Panc1 (cell line): ENCODE data around the gene TMEM45B.

Source experiments
- POLR2AphosphoS5 ChIP-seq: IDR thresholded peaks from 2 replicates; pipeline ENCODE4 v1.6.1; 2012; ENCODE audit warnings: mild to moderate bottlenecking, low read depth, low read length, moderate library complexity
- TCF7L2 ChIP-seq: IDR thresholded peaks from 2 replicates; pipeline ENCODE4 v1.6.1; 2011; ENCODE audit warnings: mild to moderate bottlenecking, low read depth, low read length, inconsistent platforms
- TF ChIP-seq, protein P1 (sequence below): fragments of 450-650 bp; IDR thresholded peaks from 2 replicates; pipeline ENCODE4 v1.5.1; 2017; ENCODE audit warnings: mild to moderate bottlenecking
- TF ChIP-seq, protein P2 (sequence below), 2 experiments: IDR thresholded peaks; 2 replicates each; pipeline ENCODE4 v1.6.1; 2011 to 2012; ENCODE audit warnings: low read depth in 2 of 2, control low read depth in 1 of 2, low read length in 1 of 2, mild to moderate bottlenecking in 1 of 2, moderate library complexity in 1 of 2; ENCODE audit not compliant: insufficient read depth in 1 of 2

DNA sequence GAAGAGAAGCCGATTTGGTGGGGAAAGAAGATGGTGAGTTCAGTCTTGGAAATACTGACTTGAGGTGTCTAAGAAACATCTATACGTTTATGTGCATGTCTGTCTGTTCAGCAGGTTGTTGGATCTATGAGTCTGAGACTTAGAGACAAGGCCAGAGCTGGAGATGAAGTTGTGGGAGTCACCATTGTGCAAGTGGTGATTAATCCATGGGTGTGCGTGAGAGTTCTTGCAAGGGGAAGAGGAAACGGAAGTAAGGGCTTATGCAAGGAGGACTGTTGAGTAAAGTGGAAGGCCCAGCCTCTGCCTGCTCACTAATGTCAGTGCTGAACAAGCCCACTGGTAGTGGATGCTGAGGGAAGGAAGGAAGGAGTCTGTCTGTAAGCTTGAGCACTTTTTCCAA, 9.7 kb downstream of the TMEM45B start:
- TF ChIP-seq, protein P1, sequence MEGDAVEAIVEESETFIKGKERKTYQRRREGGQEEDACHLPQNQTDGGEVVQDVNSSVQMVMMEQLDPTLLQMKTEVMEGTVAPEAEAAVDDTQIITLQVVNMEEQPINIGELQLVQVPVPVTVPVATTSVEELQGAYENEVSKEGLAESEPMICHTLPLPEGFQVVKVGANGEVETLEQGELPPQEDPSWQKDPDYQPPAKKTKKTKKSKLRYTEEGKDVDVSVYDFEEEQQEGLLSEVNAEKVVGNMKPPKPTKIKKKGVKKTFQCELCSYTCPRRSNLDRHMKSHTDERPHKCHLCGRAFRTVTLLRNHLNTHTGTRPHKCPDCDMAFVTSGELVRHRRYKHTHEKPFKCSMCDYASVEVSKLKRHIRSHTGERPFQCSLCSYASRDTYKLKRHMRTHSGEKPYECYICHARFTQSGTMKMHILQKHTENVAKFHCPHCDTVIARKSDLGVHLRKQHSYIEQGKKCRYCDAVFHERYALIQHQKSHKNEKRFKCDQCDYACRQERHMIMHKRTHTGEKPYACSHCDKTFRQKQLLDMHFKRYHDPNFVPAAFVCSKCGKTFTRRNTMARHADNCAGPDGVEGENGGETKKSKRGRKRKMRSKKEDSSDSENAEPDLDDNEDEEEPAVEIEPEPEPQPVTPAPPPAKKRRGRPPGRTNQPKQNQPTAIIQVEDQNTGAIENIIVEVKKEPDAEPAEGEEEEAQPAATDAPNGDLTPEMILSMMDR = no peak
- TF ChIP-seq TCF7L2 (no peak), POLR2AphosphoS5 (no peak)
- TF ChIP-seq, protein P2, sequence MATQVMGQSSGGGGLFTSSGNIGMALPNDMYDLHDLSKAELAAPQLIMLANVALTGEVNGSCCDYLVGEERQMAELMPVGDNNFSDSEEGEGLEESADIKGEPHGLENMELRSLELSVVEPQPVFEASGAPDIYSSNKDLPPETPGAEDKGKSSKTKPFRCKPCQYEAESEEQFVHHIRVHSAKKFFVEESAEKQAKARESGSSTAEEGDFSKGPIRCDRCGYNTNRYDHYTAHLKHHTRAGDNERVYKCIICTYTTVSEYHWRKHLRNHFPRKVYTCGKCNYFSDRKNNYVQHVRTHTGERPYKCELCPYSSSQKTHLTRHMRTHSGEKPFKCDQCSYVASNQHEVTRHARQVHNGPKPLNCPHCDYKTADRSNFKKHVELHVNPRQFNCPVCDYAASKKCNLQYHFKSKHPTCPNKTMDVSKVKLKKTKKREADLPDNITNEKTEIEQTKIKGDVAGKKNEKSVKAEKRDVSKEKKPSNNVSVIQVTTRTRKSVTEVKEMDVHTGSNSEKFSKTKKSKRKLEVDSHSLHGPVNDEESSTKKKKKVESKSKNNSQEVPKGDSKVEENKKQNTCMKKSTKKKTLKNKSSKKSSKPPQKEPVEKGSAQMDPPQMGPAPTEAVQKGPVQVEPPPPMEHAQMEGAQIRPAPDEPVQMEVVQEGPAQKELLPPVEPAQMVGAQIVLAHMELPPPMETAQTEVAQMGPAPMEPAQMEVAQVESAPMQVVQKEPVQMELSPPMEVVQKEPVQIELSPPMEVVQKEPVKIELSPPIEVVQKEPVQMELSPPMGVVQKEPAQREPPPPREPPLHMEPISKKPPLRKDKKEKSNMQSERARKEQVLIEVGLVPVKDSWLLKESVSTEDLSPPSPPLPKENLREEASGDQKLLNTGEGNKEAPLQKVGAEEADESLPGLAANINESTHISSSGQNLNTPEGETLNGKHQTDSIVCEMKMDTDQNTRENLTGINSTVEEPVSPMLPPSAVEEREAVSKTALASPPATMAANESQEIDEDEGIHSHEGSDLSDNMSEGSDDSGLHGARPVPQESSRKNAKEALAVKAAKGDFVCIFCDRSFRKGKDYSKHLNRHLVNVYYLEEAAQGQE (IDR thresholded peaks at IDR 0.05; ENCODE audit: insufficient read depth in 1 of 2, low read depth in 2 of 2, low read length in 1 of 2) = no peak
